ENCODE measurements around the gene BEST1. TPM values are rescaled to one million over a fixed set of nuclear protein-coding genes. Genes with fewer than 3 reads are reported as not detected.
A peak's percentile ranks its signal among the peaks of the same experiment; 100 is the strongest.

The BEST1 gene
- total RNA-seq, 1 donor from 2014 or later = 1.1 TPM

- TF ChIP-seq, protein P1, sequence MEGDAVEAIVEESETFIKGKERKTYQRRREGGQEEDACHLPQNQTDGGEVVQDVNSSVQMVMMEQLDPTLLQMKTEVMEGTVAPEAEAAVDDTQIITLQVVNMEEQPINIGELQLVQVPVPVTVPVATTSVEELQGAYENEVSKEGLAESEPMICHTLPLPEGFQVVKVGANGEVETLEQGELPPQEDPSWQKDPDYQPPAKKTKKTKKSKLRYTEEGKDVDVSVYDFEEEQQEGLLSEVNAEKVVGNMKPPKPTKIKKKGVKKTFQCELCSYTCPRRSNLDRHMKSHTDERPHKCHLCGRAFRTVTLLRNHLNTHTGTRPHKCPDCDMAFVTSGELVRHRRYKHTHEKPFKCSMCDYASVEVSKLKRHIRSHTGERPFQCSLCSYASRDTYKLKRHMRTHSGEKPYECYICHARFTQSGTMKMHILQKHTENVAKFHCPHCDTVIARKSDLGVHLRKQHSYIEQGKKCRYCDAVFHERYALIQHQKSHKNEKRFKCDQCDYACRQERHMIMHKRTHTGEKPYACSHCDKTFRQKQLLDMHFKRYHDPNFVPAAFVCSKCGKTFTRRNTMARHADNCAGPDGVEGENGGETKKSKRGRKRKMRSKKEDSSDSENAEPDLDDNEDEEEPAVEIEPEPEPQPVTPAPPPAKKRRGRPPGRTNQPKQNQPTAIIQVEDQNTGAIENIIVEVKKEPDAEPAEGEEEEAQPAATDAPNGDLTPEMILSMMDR (IDR thresholded peaks at IDR 0.05; ENCODE audit: unreplicated experiment) = no peak
- Mint-ChIP-seq H3K27me3 (ENCODE audit: low read depth) (no peaks in the 10 kb centered on the region), H3K27ac (peak overlapping the region; percentile 25), H3K4me3 (no peak overlapping the region), H3K4me1 (peaks cover 12% of the 10 kb centered on the region), H3K36me3 (peaks cover 5% of the 10 kb centered on the region), H3K9me3 (no peaks in the 10 kb centered on the region)
- DNase-seq (ENCODE audit: low spot score in 2 of 2, unreplicated experiment in 2 of 2) = no peak
Observed at GRCh38 chr11:61954106-61954850, 4.1 kb downstream of the BEST1 start.

GRCh38 chr11:61954851-61955421, 4.8 kb downstream of the BEST1 start:
- Mint-ChIP-seq H3K9me3 (no peaks in the 10 kb centered on the region), H3K36me3 (peaks cover 5% of the 10 kb centered on the region), H3K27me3 (ENCODE audit: low read depth) (no peaks in the 10 kb centered on the region), H3K27ac (peak overlapping the region; percentile 25), H3K4me1 (peaks cover 5% of the 10 kb centered on the region), H3K4me3 (peak overlapping the region; percentile 57)
- DNase-seq (ENCODE audit: low spot score in 2 of 2, unreplicated experiment in 2 of 2) = peak in 1 of 2 experiments; percentile 47
- TF ChIP-seq, protein P1 (IDR thresholded peaks at IDR 0.05; ENCODE audit: unreplicated experiment) = no peak

GRCh38 chr11:61955422-61956135, 5.4 kb downstream of the BEST1 start:
- Mint-ChIP-seq H3K4me1 (peaks cover 4% of the 10 kb centered on the region), H3K27me3 (ENCODE audit: low read depth) (no peaks in the 10 kb centered on the region), H3K27ac (peak overlapping the region; percentile 47), H3K36me3 (peaks cover 5% of the 10 kb centered on the region), H3K4me3 (peak overlapping the region; percentile 57), H3K9me3 (no peaks in the 10 kb centered on the region)
- no peak for DNase-seq (ENCODE audit: low spot score in 2 of 2, unreplicated experiment in 2 of 2)
- TF ChIP-seq, protein P1 (IDR thresholded peaks at IDR 0.05; ENCODE audit: unreplicated experiment) = no peak

DNA sequence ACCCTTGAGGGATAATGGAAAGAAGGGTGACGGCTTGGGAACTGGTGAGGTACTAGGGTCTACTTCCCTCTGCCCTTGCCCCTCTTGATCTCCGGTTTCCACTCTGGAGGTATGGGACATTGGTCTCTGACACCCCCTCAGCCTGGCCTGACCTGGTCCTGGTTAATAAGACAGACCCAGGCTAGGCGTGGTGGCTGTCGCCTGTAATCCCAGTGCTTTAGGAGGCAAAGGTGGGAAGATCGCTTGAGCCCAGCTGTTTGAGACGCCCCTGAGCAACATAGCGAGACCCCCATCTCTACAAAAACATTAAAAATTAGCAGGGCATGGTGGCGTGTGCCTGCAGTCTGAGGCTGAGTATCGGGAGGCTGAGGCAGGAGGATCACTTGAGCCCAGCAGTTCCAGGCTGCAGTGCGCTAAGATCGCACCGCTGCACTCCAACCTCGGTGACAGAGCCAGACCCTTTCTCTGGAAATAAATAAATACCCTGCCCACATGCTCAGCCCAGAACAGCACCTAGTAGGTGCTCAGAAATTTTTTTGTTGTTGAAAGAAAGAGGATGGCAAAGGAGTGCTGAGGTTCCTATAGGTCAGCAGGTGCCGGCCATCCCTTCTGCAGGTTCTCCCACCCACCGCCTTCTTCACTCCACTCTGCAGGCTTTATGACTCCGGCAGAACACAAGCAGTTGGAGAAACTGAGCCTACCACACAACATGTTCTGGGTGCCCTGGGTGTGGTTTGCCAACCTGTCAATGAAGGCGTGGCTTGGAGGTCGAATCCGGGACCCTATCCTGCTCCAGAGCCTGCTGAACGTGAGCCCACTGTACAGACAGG, 6.3 kb downstream of the BEST1 start:
- Mint-ChIP-seq H3K4me1 (peaks cover 4% of the 10 kb centered on the region), H3K4me3 (peak overlapping the region; percentile 51), H3K27ac (peak overlapping the region; percentile 47), H3K9me3 (no peaks in the 10 kb centered on the region), H3K27me3 (ENCODE audit: low read depth) (no peaks in the 10 kb centered on the region), H3K36me3 (peaks cover 5% of the 10 kb centered on the region)
- DNase-seq (ENCODE audit: low spot score in 2 of 2, unreplicated experiment in 2 of 2) = no peak
- TF ChIP-seq, protein P1 (IDR thresholded peaks at IDR 0.05; ENCODE audit: unreplicated experiment) = no peak

DNA sequence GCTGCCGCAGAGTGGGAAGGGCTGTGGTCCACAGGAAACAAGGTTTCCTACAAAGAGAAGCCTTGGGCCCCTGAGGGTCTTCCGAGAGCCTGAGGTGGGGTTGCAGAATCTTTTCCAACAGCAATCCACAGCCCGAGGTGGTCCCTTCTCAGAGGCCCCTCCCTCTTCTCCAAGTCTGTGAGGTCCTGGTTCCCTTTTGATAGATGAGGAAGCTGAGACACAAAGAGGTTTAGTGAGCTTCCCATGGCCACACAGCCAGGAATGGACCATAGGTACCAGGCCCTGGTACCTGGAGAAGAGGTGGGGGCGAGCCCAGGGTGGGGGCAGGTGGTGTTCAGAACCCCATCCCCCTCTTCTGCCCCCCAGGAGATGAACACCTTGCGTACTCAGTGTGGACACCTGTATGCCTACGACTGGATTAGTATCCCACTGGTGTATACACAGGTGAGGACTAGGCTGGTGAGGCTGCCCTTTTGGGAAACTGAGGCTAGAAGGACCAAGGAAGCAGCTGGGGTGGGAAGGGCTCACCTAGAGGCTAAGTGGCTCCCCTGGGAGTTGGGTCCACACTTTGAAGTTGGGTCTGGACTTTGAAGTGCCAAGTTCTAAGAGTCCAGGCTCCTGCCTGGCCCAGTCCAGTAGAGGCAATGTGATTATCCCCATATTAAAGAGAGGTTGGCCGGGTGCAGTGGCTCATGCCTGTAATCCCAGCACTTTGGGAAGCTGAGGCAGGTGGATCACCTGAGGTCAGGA, 7.0 kb downstream of the BEST1 start:
- TF ChIP-seq, protein P1 (IDR thresholded peaks at IDR 0.05; ENCODE audit: unreplicated experiment) = no peak
- Mint-ChIP-seq H3K27ac (no peak overlapping the region), H3K27me3 (ENCODE audit: low read depth) (no peaks in the 10 kb centered on the region), H3K4me1 (peaks cover 4% of the 10 kb centered on the region), H3K9me3 (no peaks in the 10 kb centered on the region), H3K4me3 (no peak overlapping the region), H3K36me3 (peaks cover 5% of the 10 kb centered on the region)
- no peak for DNase-seq (ENCODE audit: low spot score in 2 of 2, unreplicated experiment in 2 of 2)
